HEK293 (cell line): ENCODE measurements around the gene LALBA.

Experiments
- ZNF335 ChIP-seq: fragments of 450-650 bp; formaldehyde crosslinking; conservative IDR thresholded peaks from 2 replicates; pipeline ENCODE4 v1.5.1; 2016; ENCODE audit warnings: missing biosample characterization, missing genetic modification characterization
- ZNF785 ChIP-seq: fragments of 450-650 bp; formaldehyde crosslinking; IDR thresholded peaks from 2 replicates; pipeline ENCODE4 v1.5.1; 2016; ENCODE audit warnings: missing biosample characterization, missing genetic modification characterization

DNA sequence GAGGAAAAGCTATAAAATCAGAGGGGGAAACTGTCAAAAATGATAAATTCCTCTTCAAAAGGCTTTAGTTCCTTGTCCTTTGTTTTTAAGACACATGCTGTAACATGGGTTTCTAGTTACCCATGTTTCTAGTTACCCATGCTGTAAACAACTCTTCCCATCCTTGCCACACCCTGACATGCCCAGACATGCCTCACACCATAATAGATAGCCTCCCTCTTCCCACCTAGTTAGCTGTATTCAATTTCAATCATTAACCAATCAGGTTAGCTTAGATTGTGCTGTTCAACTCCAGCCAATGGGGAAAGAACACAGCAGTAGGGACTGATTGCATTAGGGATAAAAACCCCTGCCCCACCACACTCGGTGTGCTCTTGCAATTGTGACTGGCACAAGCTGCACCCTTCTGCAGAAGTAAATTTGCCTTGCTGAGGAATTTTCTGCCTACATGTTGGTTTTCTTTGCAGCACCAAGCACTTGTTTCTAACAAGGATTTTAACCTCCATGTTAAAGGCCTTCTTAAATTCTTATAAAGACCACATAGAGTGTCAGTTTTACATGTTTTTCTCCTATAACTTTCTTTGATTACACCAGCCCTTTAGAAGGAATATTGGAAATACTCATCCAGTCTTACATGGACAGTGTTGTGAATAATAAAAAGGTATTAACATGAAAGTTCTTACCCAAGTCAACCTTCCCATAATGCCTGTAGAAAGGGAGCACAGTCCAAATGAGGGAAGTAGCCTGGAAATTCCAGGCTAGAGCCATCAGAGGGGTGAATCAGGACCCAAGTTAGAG lies 32.5 kb upstream of the LALBA start:
- TF ChIP-seq ZNF335 (no peak), ZNF785 (tag by site-specific recombination) (no peak)
